M059J (cell line): ENCODE results near the gene KCNMB2. TPM values are rescaled to one million over a fixed set of nuclear protein-coding genes. Genes with fewer than 3 reads are reported as not detected.
A peak's percentile ranks its signal among the peaks of the same experiment; 100 is the strongest.
"Not testable (repeated sequence)": the region's sequence is repeated elsewhere in the genome, so short reads cannot be mapped to it uniquely, and the experiment has no call there.

ENCODE experiments used
- DNase-seq: peaks from one replicate; pipeline ENCODE4 v3.0.0-alpha.2; 2012; ENCODE audit warnings: low read depth
- total RNA-seq: library from RNA; depleted of rRNA; stranded (reverse); fragments of >200 nt; shearing (Covaris generic); gene quantifications from 2 replicates; pipeline ENCODE4 v1.2.3, GENCODE V29; 2014; rRNA removed

Gene KCNMB2
- 7.9 and 10.4 TPM in 2 replicates for total RNA-seq

DNA sequence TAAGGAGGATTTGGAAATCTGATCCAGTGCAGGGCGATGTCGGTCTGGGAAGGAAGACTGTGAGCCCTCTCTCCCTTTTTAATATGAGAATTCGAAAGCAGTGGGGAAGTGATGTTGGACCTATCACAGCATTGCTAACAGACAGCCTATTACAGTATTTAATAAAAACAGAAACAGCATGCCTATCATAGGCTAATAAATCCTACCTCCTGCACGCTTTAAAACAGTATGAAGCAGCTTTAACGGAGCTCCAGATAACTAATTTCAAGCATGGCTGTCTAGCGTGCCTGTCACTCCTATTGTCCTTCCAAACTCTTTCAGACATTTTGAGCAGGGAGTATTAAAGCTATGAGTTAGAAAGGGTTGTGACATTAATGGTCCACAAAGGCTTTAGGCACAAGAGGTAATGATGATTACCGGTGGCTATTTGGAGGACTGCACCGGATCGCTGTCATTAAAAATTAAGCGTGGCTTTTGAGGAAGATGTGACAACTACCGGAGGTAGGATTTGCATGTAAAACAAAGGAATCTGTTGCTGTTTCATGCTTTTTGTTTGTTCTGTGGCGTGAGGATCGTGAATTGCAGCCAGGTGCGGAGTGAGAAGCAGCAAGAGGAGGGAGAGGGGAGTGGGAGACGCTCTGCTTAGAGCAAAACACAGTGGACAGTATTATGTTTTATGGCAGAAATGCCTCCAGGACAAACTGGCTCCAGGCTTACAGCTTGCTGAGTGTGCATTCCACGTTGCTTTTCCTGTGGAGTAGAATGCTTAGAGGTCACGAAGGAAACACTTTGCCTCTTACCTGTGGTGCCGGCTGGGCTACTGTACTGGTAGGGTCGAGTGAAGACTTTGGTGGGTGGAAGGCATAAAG, at the start of gene KCNMB2:
KCNMB2 (plus strand) TSS at position 226 of the 869 bp plus-strand sequence.
- peak; percentile 71 for DNase-seq

DNA sequence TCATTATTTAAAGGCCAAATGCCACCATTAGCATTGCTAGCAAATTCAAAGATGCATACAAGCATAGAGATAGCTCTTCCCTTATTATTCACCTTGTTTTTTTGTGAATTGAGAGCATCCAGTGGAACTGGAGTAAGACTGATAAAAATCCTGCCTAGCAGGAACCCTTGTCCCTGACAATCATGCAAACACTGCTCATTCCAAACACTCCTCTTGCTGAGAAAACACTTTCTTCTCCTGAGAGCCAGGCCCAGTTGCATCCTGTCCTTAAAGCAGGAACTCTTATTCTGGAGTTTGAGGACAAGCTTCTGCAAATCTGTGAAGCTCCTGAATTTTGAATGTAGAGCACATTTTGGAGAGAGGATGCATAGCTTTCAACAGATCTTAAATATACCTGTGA, 49.3 kb upstream of the KCNMB2 start:
- no peak for DNase-seq

DNA sequence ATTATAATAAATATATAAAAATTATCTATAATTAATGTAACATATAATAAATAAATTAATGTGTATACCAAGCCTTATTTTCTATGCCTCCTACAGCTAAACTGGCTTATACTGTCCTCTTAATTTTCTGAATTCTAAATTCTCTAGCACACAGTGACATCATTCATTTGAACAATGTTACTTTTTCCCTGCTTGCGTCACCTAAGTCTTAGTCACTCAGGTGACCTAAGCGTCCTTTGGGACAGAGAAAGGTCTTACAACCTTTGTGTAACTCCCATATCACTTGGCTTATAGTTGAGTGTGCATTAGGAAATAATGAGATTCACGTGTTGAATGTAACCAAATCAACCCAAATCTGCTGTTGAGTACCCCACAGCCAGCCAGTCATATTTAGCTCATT, 48.5 kb upstream of the KCNMB2 start:
- DNase-seq = no peak

DNA sequence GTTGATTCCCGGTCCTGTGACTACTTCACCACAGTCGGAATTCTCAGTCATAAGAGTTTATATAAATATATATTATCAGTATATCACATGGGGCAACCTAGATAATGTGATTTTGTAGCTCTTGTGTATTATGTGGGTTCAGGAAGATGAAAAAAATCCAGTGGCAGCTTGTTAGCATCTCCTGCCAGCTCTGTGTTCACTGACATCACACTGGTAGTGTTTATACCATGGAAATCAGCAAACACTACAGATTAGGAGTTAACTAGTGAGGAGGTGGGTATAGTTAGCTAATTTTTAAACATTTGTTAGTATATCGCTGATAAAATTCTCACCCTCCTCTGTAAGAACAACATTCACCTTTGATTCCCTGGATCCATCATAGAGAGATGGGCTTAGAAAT, 44.5 kb upstream of the KCNMB2 start:
- no peak for DNase-seq

DNA sequence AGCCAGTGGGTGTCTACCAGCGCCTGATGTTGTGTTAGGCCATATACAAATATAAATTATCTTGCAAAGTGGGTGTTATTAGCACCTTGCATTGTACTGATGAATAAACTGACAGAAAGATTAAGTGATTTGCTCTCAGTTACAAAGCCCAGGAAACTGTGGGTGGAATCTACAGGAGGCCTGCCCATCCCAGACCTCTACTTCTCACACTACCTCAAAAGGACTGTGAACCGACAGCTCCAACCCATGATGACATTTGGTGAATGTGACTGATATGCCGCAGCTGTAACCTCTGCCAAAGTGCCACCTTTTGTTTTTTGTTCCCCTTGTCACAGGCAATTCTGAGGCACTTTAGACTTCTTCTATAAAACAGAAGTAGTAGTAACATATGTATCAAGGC, 43.7 kb upstream of the KCNMB2 start:
- DNase-seq = no peak

DNA sequence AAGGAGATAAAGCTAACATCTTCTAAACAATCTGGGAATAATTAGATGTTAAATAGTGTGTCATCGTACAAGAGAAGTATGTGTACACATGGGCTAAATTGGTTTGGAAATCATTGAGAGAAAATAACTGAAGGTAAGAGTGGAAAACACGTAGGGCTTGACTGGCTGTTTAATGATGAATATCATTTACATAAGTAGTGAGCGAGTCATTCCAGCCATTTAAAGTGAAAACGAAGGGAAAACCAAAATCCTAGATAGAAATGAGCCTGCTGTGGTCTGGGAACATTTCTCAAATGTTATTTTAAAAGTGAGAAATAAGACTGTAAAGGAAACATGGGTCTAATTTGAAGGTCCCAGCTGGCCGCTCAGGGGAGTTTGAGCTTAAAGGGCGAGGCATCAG, 41.9 kb upstream of the KCNMB2 start:
- DNase-seq = no peak

DNA sequence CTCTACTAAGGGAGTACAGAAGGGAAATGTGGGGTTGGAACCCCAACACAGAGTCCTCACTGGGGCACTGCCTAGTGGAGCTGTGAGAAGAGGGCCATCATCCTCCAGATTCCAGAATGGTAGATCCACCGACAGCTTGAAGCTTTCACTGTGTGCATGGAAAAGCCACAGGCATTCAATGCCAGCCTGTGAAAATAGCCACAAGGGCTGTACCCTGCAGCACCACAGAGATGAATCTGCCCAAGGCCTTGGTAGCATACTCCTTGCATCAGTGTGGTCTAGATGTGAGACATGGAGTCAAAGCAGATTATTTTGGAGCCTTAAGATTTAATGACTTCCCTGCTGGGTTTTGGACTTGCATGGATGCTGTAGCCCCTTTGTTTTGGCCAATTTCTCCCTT, 39.3 kb upstream of the KCNMB2 start:
- DNase-seq = no peak

DNA sequence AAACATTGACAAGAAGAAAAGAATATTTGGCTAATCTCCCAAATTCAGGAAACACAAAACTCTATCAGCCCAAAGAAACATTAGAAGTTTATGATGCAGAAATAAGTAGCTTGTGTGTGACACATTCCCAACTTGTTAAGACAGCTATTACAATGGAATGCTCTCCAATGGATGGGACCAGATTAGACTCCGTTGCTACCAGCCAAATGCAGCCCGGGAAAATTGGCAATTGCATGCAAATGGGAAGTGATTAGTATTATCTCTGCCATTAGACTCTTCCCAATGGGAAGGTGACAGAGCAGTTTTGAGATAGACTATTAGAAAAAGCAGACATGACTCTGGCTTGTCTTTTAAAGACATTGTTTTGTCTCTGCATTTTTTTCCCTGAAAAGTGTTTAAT, 37.4 kb upstream of the KCNMB2 start:
- DNase-seq = peak; percentile 74

DNA sequence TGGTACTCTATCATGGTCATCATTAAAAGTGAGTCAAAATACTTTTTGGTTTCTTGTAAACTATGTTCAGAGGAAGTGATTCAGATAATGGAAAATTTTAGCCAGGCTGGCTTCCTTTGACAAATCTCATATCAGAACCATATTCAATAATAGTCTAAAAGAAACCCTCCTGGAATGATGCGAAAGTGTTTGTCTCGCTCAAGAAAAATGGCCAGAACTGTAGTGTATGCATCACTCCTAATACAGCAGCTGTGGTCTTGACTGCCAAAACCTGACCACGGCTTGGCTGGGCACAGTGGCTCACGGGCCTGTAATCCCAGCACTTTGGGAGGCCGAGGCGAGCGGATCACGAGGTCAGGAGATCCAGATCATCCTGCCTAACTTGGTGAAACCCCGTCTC, 35.6 kb upstream of the KCNMB2 start:
- DNase-seq = peak; percentile 78

DNA sequence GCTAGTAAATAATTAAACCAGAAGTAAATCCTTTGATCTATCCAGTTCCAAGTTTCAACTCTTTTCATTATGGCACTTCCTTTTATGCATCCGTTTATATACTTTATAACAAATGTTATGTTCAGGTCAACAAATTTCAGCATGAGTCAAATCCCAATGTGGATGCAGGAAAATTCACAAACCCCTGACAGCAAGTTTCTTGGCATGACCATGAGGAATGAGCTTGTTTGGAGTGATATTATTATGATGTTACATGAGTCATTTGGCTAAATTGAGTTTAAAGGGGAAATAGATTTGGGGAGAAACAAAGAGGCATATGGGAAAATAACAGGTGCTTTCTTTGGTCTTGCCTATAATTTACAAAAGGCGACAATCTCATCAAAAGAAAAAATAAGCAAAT, 32.1 kb upstream of the KCNMB2 start:
- DNase-seq = peak; percentile 75

DNA sequence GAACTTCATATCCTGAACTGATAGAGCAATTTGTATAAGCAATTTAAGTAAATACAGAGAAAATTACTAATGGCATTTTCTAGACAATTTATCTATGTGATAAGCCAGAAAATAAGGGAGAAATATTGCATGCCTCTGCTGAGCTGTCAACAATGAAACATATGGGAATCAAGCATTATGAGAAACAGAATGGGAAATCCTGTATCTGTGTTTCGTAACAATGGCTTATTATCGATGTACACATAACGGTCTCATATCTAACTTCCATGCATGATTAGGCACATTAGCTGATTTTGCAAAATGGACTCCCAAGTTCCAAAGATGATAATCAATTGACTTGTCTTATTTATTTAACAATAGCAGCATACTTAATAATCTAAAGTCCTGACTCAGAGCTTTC, 30.4 kb upstream of the KCNMB2 start:
- no peak for DNase-seq

DNA sequence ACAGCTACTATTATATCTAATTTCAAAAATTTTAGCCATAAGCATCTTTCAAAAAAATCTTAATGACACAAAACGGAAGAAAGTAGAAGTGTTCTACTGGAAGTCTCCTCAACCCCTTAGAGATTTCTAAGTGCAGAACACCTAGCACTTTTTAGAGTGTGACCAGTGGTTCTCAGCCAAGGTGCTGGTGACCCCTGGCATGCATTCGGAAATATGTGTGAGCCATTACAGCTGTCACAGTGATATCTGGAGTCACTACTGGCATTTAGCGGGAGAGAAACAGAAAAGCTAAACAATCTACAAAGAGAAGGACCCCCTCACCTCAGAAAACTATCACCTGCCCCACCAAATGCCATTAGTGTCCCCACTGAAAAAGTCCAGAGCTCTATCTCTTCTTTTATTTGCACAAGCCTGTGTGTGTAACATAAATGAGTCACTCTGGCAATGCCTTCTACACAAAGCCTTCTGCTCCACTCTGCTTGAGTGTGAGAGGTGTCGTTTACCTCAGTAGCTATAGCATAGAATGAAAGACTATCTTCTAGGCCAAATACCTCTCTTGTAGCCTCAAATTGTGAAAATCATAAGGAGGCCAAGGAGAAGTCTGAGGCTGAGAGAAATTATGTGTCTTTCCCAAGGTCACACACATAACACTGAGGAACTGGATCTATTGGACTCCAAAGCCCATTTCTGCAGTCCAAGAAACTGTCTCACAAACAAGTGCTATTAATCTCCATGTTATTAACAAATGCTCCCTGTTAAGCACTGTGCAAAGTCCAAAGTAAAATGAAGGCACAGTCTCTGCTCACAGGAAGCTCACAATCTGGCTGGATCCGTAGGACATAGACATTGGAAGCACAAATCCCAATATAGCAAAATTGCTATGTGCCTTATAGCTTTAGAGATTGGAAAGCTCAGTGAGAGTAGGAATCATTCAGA, 28.5 kb upstream of the KCNMB2 start:
- no peak for DNase-seq

DNA sequence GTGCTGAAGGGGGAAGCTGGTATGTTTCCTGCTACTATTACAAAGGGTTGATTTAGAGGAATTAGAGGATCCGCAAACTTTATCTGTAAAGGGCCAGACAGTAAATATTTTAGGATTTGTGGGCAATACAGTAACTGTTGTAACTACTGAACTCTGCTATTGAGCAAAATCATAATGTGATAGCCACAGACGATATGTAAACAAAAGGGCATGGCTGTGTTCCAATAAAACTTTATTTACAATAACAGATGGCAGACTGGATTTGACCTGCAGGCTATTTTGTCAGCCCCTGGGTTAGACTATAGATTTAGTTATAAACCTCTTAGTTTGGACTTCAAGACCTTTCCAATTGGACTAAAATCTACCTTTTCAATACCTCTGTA, 27.8 kb upstream of the KCNMB2 start:
- no peak for DNase-seq

DNA sequence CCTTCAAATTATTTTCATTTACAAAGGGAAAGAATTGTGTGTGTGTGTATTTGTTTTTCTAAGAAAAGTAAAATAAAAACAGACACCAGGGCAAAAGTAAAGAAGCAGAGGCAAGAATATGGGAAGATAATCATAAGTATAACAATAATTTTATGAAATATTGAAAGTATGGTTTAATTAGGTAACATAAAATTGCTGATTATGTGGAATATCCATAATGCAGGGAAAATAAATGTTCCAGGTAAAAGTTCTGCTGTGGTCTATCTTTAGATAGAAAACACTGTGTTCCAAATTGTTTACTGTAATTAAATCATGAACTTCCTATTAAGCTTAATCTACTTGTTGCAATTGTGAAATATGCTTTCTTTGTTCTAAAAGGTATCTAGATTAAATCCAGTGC, 25.7 kb upstream of the KCNMB2 start:
- no peak for DNase-seq

DNA sequence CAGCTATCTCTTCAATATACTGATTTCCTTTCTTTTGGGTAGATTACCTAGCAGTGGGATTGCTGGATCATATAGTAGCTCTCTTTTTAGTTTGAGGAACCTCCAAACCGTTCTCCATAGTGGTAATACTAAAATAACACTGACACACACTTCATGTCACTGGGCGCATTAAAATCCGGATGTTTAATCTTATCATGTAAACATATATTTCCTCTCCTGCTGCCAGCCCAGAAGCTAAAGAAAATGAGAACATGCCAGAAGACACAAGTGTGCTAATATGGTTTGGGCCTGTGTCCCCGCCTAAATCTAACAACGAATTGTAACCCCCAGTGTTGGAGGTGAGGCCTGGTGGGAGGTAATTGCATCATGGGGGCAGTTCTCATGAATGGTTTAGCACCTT, 23.6 kb upstream of the KCNMB2 start:
- DNase-seq = no peak

DNA sequence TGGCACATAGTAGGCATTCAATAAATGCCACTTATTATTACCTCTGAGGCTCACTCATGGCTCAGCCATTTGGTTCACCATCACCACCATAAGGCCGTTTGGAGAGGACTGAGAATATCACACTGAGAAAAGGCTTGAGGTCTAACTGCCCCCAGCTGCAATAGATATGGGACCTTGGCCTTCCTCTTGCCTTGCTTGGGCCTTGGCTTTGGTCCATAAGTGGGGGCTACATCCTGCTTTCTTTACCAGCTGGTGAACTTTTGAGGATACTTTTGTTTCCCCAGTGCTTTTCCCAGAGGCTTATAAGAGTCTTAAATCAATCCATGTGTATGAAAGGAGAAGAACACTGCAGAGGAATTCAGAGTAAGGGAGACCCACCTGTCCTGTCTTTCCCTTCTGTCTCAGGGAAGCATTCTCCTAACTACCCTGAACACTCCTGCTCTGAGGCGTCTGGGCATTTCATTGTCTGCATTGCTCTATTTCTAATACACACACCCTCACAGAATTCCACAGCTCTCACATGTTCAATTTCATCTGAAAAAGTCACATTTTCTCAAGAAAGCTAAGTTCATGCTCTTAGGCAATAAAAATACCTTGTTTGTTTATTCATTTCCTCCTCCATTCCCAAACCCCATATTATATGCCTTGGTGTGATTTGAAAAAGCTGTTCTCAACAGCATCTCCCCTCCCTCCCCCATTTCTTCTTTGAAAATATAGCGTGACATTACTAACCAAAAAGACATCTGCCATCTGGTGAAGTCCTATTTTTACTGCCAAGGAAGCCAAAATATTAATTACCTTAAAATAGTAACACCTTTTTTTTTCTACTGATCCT, 22.5 kb upstream of the KCNMB2 start:
- DNase-seq = peak; percentile 82

DNA sequence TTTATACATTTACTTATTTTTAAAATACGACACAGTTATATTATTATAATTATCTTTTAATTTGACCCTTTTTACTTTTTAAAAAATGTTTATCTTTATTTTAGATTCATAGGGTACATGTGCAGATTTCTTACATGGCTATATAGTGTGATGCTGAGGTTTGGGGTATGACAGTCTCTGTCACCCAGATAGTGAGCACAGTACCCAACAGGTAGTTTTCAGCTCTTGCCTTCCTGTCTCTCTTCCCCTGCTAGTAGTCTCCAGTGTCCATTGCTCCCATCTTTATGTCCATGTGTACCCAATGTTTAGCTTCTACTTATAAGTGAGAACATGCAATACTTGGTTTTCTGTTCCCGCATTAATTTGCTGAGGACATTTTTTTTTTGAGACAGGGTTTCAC, 21.8 kb upstream of the KCNMB2 start:
- no peak for DNase-seq

DNA sequence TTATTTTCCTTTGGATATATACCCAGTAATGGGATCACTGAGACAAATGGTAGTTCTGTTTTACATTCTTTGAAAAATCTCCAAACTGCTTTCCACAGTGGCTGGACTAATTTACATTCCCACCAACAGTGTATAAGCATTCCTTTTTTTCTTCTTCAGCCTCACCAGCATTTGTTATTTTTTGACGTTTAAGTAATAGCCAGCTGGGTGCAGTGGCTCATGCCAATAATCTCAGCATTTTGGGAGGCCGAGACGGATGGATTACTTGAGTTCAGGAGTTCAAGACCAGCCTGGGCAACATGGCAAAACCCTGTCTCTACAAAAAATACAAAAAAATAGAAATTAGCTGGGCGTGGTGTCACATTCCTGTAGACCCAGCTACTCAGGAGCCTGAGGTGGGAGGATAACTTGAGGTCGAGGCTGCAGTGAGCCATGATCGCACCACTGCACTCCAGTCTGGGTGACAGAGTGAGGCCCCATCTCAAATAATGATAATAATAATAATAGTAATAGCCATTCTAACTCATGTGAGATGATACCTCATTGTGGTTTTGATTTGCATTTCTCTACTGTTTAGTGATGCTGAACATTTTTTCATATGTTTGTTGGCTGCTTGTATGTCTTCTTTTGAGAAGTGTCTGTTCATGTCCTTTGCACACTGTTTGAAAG, 21.0 kb upstream of the KCNMB2 start:
- not testable (repeated sequence) for DNase-seq

DNA sequence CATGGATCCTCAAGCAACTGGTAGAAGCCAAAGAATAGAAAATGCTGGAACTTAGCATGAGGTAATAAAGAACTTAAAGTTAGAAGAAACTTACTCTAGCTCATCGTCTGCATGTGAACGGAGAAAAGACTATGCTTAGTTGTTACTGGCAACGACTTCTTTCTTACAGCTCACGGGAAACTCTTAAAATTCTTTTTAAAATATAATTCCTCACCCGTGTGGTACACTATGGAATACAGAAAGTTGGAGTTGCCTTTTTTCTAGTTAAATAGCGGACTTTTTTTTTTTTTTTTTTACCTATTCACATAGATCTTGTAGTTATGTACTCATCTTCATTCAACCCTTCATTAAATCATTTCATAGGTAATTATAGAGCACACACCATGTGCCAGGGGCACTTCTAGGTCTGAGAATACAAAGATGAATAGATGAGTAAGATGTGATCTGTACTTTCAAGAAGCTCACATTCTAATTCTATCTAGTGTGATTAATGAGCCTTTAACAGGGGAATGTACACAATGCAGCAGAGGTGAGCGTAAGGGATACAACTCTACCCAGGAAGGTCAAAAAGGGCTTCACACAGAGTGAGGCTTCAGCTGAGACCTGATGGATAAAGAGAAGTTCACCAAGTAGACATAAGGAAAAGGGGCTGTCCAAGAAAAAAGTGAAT, 18.4 kb upstream of the KCNMB2 start:
- peak; percentile 52 for DNase-seq

DNA sequence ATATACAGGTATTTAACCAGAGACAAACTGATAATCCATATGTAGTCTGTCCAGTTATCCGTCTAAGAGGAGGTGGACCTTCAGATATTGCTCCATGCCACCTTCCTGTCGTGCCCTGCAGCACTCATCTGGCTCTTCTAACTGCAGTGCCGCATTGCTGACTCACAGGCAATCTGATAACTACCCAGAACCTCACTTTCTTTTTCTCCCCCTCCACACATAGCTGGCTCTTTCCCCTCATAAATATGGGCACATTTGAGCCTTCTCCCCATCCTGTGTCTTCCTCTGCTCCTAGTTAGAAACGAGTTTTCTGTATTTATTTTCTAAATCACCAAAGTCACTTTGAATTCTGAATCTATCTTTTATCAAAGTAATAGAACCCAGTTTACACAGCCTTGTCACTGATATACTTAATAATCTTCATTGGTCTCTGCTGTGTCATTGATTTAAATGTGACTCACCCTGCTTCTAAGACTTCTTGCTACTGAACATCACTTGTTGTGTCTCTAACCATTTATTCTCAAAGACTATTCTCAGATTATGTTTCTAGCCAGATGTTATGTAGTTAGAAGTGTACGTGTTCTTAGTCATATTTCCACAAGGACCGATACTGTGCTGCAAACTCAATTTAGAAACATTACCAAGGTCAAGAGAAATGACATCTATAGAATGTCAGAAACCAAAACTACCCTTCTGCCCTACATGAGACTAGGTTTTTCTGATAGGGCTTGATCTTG, 17.4 kb upstream of the KCNMB2 start:
- DNase-seq = peak; percentile 85
